ENCODE results near the gene PTPN13.
A peak's percentile ranks its signal among the peaks of the same experiment; 100 is the strongest.
"Not testable (repeated sequence)": the region's sequence is repeated elsewhere in the genome, so short reads cannot be mapped to it uniquely, and the experiment has no call there.

PTPN13 gene

GRCh38 chr4:86644892-86645291 is 50.8 kb downstream of the PTPN13 start:
- no peak for DNase-seq (ENCODE audit: low read depth in 2 of 2)

- no peak for DNase-seq (ENCODE audit: low read depth in 2 of 2)
These were observed 58.3 kb downstream of the PTPN13 start for GRCh38 chr4:86652332-86652932.

GRCh38 chr4:86653237-86653865 is 59.2 kb downstream of the PTPN13 start:
- DNase-seq (ENCODE audit: low read depth in 2 of 2) = peak in 1 of 2 donors; percentile 0

DNA sequence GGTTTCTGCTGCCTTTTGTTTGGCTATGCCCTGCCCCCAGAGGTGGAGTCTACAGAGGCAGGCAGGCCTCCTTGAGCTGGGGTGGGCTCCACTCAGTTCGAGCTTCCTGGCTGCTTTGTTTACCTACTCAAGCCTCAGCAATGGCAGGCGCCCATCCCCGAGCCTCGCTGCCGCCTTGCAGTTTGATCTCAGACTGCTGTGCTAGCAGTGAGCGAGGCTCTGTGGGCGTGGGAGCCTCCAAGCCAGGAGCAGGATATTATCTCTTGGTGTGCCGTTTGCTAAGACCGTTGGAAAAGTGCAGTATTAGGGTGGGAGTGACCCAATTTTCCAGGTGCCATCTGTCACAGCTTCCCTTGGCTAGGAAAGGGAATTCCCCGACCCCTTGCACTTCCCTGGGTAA is 62.7 kb downstream of the PTPN13 start:
- DNase-seq (ENCODE audit: low read depth in 2 of 2) = not testable (repeated sequence)

DNA sequence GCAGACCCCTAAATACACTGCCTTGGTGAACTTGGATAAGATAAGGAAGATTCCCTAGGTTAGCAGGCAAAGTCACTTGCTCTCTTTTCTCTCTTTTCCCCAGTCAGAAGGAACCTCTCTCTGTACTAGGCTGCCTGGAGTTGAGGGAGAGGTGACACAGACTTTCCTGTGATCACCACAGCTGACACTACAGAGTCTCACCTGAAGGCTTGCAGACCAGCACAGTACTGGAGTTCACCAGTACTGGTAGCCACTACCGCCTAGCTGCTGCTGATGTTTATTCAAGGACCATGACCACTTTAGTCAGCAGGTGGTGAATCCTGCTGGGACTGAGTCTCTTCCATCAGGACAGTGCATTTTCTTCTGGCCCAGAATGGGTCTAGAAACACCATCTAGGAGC is 63.3 kb downstream of the PTPN13 start:
- no peak for DNase-seq (ENCODE audit: low read depth in 2 of 2)

DNA sequence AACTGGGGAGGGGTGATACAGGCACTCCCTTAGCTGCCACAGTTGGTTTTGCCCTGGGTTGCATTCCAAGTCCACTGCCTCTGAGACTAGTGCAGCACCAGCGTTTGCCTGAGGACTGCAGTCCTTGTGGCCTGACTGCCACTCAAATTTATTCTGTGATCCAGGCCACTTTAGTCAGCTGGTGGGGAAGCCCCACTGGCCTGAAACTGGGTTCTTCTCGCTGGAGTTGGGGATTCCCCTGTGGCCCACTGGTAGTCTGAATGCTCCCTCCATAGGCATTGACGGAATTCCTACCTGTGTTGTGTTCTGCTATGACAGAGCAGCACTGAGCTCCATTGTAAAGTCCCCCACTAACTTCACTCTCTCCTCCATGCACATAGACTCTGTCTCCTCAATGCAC is 63.8 kb downstream of the PTPN13 start:
- no peak for DNase-seq (ENCODE audit: low read depth in 2 of 2)

DNA sequence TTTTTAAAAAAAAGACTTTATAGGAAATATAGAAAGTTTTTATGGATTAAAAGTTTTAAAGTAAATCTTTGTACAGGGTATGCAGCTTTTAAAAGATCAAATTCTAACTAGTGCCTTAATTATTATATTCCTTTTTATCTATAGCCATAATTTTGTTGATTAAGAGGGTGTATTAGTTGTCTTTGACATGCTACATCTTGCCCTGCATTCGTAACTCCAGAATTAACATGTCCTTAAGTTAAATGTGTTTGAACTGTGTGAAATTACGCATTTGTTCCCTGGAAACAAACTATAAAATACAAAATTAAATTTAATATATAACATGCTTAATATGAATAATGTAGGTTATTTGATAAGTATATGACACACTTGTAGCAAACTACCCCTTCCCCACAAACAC is 66.3 kb downstream of the PTPN13 start:
- no peak for DNase-seq (ENCODE audit: low read depth in 2 of 2)

DNA sequence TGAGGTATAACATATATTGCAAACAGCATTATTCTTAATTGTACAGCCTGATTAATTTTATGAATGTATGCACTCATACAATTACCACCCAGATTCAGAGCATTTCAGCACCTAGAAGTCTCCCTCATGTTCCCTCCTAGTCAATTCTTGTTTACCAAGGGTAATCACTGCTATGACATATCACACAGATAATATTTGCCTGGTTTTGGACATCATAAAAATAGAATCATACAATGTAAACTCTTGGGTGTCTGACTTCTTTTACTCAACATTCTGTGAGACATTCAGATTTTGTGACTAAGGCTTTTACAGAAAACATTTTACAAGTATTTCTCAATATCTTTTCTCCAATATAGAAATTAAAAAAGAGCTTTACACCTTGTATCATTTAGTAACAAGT is 66.9 kb downstream of the PTPN13 start:
- no peak for DNase-seq (ENCODE audit: low read depth in 2 of 2)

DNA sequence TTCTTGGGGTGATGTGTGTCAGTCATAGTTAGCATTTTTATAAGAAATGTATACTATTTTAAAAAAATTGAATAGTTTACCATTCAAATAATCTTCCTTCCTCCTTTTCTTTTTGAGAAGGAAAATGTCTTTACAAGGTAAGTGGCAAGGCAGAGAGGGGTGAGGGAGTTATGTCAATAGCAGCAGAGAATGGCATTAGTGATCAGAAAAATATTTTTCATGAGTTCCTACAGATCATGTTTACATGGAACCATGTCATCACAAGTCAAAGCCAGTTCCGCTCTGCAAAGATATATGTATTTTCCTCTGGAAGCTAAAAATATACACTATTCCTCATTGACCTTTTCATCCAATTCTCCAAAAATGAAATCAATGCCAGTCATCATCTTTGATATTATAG is 67.3 kb downstream of the PTPN13 start:
- no peak for DNase-seq (ENCODE audit: low read depth in 2 of 2)

DNA sequence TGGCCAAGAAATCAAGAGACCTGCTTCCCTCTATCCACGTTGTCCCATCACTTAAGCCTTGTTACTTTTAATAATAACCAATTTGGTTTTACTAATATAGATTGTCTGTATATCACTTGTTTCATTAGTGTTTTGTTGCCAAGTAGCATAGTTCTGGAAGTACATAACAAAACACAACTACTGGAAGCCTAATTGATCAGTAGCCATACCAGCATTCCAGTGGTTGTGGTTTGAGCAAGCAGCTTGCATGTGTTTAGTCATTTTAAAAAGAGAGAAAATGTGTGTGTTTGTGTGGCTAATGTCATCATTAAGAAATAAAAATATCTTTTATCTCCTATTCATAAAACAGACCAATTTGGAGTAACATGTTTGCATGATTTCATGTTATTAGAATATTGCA is 70.8 kb downstream of the PTPN13 start:
- DNase-seq (ENCODE audit: low read depth in 2 of 2) = no peak

GRCh38 chr4:86670298-86670697 is 76.2 kb downstream of the PTPN13 start:
- DNase-seq (ENCODE audit: low read depth in 2 of 2) = no peak

- DNase-seq (ENCODE audit: low read depth in 2 of 2) = no peak
These were observed 76.6 kb downstream of the PTPN13 start for GRCh38 chr4:86670756-86671155.

DNA sequence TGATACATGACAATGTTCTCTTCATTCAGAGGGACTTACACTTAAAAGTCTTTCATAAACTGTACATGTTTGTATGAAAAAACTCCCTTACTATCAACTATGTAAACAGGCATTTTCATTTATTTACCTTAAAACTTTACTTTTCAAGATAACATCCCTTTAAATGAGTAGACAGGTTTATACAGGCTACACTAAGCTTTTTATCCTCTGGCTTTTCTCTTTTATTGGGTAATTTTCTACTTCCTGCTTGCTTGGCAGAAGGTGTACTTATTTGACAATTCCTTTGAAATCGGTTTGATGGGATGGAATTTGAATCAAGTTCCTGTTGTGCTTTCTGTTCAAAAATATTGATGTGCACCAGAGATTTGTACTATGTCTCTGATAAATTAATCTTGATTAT is 81.4 kb downstream of the PTPN13 start:
- no peak for DNase-seq (ENCODE audit: low read depth in 2 of 2)

GRCh38 chr4:86678796-86679195 is 84.7 kb downstream of the PTPN13 start:
- DNase-seq (ENCODE audit: low read depth in 2 of 2) = no peak

- no peak for DNase-seq (ENCODE audit: low read depth in 2 of 2)
These were observed 85.3 kb downstream of the PTPN13 start for GRCh38 chr4:86679441-86679840.

- no peak for DNase-seq (ENCODE audit: low read depth in 2 of 2)
These were observed 89.1 kb downstream of the PTPN13 start for GRCh38 chr4:86683167-86683566.

DNA sequence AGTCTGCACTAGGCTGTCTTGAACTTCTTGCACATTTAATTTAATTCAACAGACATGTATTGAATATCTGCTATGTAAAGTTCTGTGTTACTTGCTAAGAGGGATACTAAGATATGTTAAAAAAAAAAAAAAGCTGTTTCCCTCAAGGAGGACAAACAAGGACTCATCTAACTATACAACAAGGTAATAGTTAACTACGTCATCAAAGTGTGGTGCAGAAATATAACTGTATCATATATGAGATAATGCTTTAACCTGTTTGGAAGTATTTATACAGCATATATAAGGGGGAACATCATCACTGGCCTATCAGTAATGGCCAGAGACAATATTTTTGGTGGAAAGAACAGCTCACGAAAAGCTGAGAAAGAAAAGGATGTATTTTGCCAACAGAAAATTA is 89.9 kb downstream of the PTPN13 start:
- no peak for DNase-seq (ENCODE audit: low read depth in 2 of 2)

DNA sequence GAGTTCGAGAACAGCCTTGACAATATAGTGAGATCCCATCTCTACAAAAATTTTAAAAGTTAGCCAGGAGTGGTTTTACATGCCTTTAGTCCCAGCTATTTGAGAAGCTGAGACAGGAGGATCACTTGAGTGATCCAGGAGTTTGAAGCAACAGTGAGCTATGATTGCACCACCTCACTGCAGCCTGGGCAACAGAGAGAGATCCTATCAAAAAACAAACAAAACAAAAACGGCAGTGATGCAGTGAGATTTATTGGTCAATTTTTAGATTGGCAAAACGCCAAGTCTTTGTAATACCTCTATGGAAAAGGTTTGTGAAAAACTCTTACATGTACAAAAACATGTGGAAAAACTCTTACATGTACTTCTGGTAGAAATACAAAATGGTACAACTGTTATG is 91.3 kb downstream of the PTPN13 start:
- no peak for DNase-seq (ENCODE audit: low read depth in 2 of 2)

GRCh38 chr4:86686741-86687140 is 92.6 kb downstream of the PTPN13 start:
- DNase-seq (ENCODE audit: low read depth in 2 of 2) = no peak

DNA sequence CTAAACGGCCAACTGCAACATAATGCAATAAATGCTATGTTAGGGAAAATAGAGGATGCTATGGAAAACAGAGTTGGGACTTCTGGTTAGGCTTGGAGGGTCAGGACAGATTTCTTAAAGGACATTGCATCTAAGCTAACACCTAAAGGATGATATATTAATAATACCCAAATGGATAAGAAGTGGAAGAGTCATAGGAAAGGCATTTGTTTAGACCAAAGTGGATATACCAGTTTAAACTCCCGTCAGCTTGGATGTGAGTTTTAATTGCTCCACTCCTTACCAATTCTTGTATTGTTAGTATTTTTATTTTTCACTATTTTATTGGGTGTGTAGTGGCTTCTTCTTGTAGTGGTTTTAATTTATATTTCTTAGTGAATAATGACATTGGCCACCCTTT is 93.9 kb downstream of the PTPN13 start:
- no peak for DNase-seq (ENCODE audit: low read depth in 2 of 2)

DNA sequence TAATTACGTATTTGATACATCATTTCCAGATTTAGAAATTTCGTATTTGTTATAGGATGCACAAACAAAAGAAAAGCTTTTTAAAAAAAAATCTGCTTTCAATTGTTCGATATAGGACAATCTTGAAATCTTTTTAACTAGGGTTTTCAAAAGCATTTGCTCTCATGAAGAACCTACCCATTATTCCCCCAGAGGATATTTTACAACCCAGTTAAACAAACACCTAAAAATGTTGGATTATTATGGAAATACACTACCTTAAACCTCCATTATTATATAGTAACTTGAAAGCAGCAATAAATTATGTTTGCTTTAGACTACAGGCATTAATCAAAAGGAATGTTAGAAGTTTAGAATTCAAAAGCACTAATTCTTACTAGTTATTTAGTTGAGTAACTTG is 110.5 kb downstream of the PTPN13 start:
- no peak for DNase-seq (ENCODE audit: low read depth in 2 of 2)

DNA sequence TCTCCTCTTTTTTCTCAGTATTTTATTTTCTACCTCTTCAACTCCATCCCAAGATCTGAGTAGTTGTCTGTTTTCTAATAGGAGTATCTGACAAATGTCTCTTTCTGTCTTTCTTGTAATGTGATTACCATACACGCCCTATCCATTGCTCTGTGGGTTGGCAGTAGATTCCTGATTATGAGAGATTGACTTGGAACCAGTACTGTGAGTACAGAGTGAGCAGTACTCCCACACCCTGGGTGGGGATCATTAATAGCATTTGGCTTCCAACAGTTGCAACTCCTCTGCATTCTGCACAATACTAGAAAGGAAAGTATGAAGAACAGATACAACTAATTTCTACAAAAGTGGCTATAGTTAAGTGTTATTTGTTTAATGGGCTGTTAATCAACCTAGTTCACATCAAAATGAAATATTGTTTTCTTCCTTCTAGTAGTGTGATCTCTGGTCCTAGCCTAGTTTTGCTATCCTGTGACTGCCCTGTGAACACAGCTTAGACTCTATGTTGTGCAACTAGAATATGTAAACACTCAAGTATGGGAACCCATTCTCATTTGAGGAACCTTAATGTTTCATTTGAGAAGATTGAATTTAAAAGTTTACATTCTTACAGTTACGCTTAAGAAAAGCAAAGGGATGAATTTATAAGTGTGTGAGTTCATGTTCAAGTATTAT is 112.9 kb downstream of the PTPN13 start:
- DNase-seq (ENCODE audit: low read depth in 2 of 2) = no peak

- DNase-seq (ENCODE audit: low read depth in 2 of 2) = no peak
These were observed 123.5 kb downstream of the PTPN13 start for GRCh38 chr4:86717651-86718050.

Measured in stimulated activated CD4-positive, alpha-beta T cell treated with anti-CD3 and anti-CD28 coated beads, Interleukin-15, amount 100 ng/mL, for 48 hours (primary cell).